HEK293 (cell line): Measurements from ENCODE around the gene SUFU.

Experiments
- GLI4 ChIP-seq: fragments of 450-650 bp; formaldehyde crosslinking; IDR thresholded peaks from 2 replicates; pipeline ENCODE4 v1.5.1; 2016; ENCODE audit warnings: missing biosample characterization, missing genetic modification characterization
- RBAK ChIP-seq: fragments of 450-650 bp; formaldehyde crosslinking; IDR thresholded peaks from 2 replicates; pipeline ENCODE4 v1.5.1; 2016; ENCODE audit warnings: missing biosample characterization, missing genetic modification characterization
- SP2 ChIP-seq: fragments of 450-650 bp; formaldehyde crosslinking; IDR thresholded peaks from 2 replicates; pipeline ENCODE4 v1.5.1; 2016; ENCODE audit warnings: missing biosample characterization, missing genetic modification characterization
- ZBTB17 ChIP-seq: fragments of 450-650 bp; formaldehyde crosslinking; IDR thresholded peaks from 2 replicates; pipeline ENCODE4 v1.5.1; 2016; ENCODE audit warnings: missing biosample characterization, missing genetic modification characterization
- ZBTB8A ChIP-seq: fragments of 450-650 bp; formaldehyde crosslinking; IDR thresholded peaks from 2 replicates; pipeline ENCODE4 v1.5.1; 2016; ENCODE audit warnings: missing biosample characterization, missing genetic modification characterization
- ZFP41 ChIP-seq: fragments of 450-650 bp; formaldehyde crosslinking; IDR thresholded peaks from 2 replicates; pipeline ENCODE4 v1.5.1; 2016; ENCODE audit warnings: missing biosample characterization, missing genetic modification characterization, borderline replicate concordance
- ZNF121 ChIP-seq: fragments of 450-650 bp; formaldehyde crosslinking; IDR thresholded peaks from 2 replicates; pipeline ENCODE4 v1.5.1; 2016; ENCODE audit warnings: missing biosample characterization, missing genetic modification characterization
- ZNF133 ChIP-seq: fragments of 450-650 bp; formaldehyde crosslinking; IDR thresholded peaks from 2 replicates; pipeline ENCODE4 v1.5.1; 2016; ENCODE audit warnings: missing biosample characterization, missing genetic modification characterization
- ZNF155 ChIP-seq: fragments of 450-650 bp; formaldehyde crosslinking; IDR thresholded peaks from 2 replicates; pipeline ENCODE4 v1.5.1; 2016; ENCODE audit warnings: missing biosample characterization, missing genetic modification characterization
- ZNF335 ChIP-seq: fragments of 450-650 bp; formaldehyde crosslinking; conservative IDR thresholded peaks from 2 replicates; pipeline ENCODE4 v1.5.1; 2016; ENCODE audit warnings: missing biosample characterization, missing genetic modification characterization
- ZNF366 ChIP-seq: fragments of 450-650 bp; formaldehyde crosslinking; conservative IDR thresholded peaks from 2 replicates; pipeline ENCODE4 v1.5.1; 2016; ENCODE audit warnings: missing biosample characterization, missing genetic modification characterization
- ZNF394 ChIP-seq: fragments of 450-650 bp; formaldehyde crosslinking; IDR thresholded peaks from 2 replicates; pipeline ENCODE4 v1.5.1; 2016; ENCODE audit warnings: missing biosample characterization, missing genetic modification characterization, mild to moderate bottlenecking, moderate library complexity, borderline replicate concordance
- ZNF548 ChIP-seq: fragments of 450-650 bp; formaldehyde crosslinking; IDR thresholded peaks from 2 replicates; pipeline ENCODE4 v1.5.1; 2016; ENCODE audit warnings: missing biosample characterization, missing genetic modification characterization
- ZNF776 ChIP-seq: fragments of 450-650 bp; formaldehyde crosslinking; IDR thresholded peaks from 2 replicates; pipeline ENCODE4 v1.5.0; 2017; ENCODE audit warnings: missing biosample characterization, missing genetic modification characterization, borderline replicate concordance
- ZNF792 ChIP-seq: fragments of 450-650 bp; formaldehyde crosslinking; IDR thresholded peaks from 2 replicates; pipeline ENCODE4 v1.5.1; 2016; ENCODE audit warnings: missing biosample characterization, missing genetic modification characterization
- ZNF837 ChIP-seq: fragments of 450-650 bp; formaldehyde crosslinking; IDR thresholded peaks from 2 replicates; pipeline ENCODE4 v1.5.1; 2016; ENCODE audit warnings: missing biosample characterization, missing genetic modification characterization
- TF ChIP-seq, protein P1 (sequence below): fragments of 450-650 bp; formaldehyde crosslinking; IDR thresholded peaks from 2 replicates; pipeline ENCODE4; 2016; ENCODE audit warnings: missing biosample characterization, missing genetic modification characterization
- TF ChIP-seq, protein P2 (sequence below): fragments of 450-650 bp; formaldehyde crosslinking; conservative IDR thresholded peaks from 2 replicates; pipeline ENCODE4 v1.5.1; 2016; ENCODE audit warnings: low read depth, missing biosample characterization, missing genetic modification characterization
- TF ChIP-seq, protein P3 (sequence below): fragments of 450-650 bp; formaldehyde crosslinking; IDR thresholded peaks from 2 replicates; pipeline ENCODE4 v1.5.1; 2016; ENCODE audit warnings: missing biosample characterization, missing genetic modification characterization
- TF ChIP-seq, protein P4 (sequence below): fragments of 450-650 bp; formaldehyde crosslinking; IDR thresholded peaks from 2 replicates; pipeline ENCODE4 v1.5.1; 2017; ENCODE audit warnings: missing biosample characterization, mild to moderate bottlenecking, missing genetic modification characterization, moderate library complexity
- TF ChIP-seq, protein P5 (sequence below): fragments of 450-650 bp; formaldehyde crosslinking; IDR thresholded peaks from 2 replicates; pipeline ENCODE4 v1.5.1; 2016; ENCODE audit warnings: missing biosample characterization, missing genetic modification characterization
- TF ChIP-seq, protein P6 (sequence below): fragments of 450-650 bp; formaldehyde crosslinking; IDR thresholded peaks from 2 replicates; pipeline ENCODE4 v1.5.1; 2016; ENCODE audit warnings: missing biosample characterization, missing genetic modification characterization
- TF ChIP-seq, protein P7 (sequence below): fragments of 450-650 bp; IDR thresholded peaks from 2 replicates; pipeline ENCODE4 v1.5.1; 2018; ENCODE audit warnings: missing biosample characterization, mild to moderate bottlenecking, missing genetic modification characterization

SUFU gene

DNA sequence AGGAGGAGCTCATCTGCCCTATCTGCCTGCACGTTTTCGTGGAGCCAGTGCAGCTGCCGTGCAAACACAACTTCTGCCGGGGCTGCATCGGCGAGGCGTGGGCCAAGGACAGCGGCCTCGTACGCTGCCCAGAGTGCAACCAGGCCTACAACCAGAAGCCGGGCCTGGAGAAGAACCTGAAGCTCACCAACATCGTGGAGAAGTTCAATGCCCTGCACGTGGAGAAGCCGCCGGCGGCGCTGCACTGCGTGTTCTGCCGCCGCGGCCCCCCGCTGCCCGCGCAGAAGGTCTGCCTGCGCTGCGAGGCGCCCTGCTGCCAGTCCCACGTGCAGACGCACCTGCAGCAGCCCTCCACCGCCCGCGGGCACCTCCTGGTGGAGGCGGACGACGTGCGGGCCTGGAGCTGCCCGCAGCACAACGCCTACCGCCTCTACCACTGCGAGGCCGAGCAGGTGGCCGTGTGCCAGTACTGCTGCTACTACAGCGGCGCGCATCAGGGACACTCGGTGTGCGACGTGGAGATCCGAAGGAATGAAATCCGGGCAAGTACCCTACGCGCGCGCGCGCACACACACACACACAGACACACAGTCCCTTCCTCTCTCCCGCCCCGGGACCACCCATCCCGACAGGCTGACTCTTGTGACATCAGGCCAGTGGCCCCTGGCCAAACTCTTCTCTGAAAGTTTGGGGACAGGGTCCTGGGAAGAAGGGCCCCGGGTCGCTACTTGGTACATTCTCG is 141.0 kb downstream of the SUFU start (continued):
- TF ChIP-seq, protein P1, sequence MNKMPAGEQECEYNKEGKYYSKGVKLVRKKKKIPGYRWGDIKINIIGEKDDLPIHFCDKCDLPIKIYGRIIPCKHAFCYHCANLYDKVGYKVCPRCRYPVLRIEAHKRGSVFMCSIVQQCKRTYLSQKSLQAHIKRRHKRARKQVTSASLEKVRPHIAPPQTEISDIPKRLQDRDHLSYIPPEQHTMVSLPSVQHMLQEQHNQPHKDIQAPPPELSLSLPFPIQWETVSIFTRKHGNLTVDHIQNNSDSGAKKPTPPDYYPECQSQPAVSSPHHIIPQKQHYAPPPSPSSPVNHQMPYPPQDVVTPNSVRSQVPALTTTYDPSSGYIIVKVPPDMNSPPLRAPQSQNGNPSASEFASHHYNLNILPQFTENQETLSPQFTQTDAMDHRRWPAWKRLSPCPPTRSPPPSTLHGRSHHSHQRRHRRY: no peak; the same call in 1 of the 2 replicates
- TF ChIP-seq, protein P2, sequence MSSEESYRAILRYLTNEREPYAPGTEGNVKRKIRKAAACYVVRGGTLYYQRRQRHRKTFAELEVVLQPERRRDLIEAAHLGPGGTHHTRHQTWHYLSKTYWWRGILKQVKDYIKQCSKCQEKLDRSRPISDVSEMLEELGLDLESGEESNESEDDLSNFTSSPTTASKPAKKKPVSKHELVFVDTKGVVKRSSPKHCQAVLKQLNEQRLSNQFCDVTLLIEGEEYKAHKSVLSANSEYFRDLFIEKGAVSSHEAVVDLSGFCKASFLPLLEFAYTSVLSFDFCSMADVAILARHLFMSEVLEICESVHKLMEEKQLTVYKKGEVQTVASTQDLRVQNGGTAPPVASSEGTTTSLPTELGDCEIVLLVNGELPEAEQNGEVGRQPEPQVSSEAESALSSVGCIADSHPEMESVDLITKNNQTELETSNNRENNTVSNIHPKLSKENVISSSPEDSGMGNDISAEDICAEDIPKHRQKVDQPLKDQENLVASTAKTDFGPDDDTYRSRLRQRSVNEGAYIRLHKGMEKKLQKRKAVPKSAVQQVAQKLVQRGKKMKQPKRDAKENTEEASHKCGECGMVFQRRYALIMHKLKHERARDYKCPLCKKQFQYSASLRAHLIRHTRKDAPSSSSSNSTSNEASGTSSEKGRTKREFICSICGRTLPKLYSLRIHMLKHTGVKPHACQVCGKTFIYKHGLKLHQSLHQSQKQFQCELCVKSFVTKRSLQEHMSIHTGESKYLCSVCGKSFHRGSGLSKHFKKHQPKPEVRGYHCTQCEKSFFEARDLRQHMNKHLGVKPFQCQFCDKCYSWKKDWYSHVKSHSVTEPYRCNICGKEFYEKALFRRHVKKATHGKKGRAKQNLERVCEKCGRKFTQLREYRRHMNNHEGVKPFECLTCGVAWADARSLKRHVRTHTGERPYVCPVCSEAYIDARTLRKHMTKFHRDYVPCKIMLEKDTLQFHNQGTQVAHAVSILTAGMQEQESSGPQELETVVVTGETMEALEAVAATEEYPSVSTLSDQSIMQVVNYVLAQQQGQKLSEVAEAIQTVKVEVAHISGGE (tag by site-specific recombination): 0 out of 2 replicates have a peak, but pooled peaks have one; percentile 19
- TF ChIP-seq, protein P3, sequence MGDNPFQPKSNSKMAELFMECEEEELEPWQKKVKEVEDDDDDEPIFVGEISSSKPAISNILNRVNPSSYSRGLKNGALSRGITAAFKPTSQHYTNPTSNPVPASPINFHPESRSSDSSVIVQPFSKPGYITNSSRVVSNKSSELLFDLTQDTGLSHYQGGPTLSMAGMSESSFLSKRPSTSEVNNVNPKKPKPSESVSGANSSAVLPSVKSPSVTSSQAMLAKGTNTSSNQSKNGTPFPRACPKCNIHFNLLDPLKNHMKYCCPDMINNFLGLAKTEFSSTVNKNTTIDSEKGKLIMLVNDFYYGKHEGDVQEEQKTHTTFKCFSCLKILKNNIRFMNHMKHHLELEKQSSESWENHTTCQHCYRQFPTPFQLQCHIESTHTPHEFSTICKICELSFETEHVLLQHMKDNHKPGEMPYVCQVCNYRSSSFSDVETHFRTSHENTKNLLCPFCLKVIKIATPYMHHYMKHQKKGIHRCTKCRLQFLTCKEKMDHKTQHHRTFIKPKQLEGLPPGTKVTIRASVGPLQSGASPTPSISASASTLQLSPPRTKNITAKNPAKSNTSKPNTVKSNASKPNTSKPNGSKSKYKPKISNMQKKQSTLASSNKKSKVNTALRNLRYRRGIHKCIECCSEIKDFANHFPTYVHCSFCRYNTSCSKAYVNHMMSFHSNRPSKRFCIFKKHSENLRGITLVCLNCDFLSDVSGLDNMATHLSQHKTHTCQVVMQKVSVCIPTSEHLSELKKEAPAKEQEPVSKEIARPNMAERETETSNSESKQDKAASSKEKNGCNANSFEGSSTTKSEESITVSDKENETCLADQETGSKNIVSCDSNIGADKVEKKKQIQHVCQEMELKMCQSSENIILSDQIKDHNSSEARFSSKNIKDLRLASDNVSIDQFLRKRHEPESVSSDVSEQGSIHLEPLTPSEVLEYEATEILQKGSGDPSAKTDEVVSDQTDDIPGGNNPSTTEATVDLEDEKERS (tag by site-specific recombination): no peak
- no peak for TF ChIP-seq ZNF776 (tag by site-specific recombination)
- TF ChIP-seq, protein P4, sequence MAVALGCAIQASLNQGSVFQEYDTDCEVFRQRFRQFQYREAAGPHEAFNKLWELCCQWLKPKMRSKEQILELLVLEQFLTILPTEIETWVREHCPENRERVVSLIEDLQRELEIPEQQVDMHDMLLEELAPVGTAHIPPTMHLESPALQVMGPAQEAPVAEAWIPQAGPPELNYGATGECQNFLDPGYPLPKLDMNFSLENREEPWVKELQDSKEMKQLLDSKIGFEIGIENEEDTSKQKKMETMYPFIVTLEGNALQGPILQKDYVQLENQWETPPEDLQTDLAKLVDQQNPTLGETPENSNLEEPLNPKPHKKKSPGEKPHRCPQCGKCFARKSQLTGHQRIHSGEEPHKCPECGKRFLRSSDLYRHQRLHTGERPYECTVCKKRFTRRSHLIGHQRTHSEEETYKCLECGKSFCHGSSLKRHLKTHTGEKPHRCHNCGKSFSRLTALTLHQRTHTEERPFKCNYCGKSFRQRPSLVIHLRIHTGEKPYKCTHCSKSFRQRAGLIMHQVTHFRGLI (tag by site-specific recombination): peak; percentile 37; the same call in 1 of the 2 replicates
- TF ChIP-seq ZNF366 (tag by site-specific recombination): no peak; the same call in 1 of the 2 replicates
- peak; percentile 98 for TF ChIP-seq ZBTB8A (tag by site-specific recombination)
- TF ChIP-seq, protein P5, sequence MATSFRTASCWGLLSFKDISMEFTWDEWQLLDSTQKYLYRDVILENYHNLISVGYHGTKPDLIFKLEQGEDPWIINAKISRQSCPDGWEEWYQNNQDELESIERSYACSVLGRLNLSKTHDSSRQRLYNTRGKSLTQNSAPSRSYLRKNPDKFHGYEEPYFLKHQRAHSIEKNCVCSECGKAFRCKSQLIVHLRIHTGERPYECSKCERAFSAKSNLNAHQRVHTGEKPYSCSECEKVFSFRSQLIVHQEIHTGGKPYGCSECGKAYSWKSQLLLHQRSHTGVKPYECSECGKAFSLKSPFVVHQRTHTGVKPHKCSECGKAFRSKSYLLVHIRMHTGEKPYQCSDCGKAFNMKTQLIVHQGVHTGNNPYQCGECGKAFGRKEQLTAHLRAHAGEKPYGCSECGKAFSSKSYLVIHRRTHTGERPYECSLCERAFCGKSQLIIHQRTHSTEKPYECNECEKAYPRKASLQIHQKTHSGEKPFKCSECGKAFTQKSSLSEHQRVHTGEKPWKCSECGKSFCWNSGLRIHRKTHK (tag by site-specific recombination): no peak
- TF ChIP-seq, protein P6, sequence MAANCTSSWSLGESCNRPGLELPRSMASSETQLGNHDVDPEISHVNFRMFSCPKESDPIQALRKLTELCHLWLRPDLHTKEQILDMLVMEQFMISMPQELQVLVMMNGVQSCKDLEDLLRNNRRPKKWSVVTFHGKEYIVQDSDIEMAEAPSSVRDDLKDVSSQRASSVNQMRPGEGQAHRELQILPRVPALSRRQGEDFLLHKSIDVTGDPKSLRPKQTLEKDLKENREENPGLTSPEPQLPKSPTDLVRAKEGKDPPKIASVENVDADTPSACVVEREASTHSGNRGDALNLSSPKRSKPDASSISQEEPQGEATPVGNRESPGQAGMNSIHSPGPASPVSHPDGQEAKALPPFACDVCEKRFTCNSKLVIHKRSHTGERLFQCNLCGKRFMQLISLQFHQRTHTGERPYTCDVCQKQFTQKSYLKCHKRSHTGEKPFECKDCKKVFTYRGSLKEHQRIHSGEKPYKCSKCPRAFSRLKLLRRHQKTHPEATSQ (tag by site-specific recombination): peak; percentile 83; the same call in 1 of the 2 replicates
- no peak; the same call in 1 of the 2 replicates for TF ChIP-seq ZNF792 (tag by site-specific recombination)
- TF ChIP-seq ZNF121 (tag by site-specific recombination): 0 out of 2 replicates have a peak, but pooled peaks have one; percentile 27
- TF ChIP-seq GLI4 (tag by site-specific recombination): 0 out of 2 replicates have a peak, but pooled peaks have one; percentile 63
- TF ChIP-seq ZFP41: no peak
- TF ChIP-seq ZNF133: no peak
- TF ChIP-seq ZNF394: peak; percentile 57; the same call in 1 of the 2 replicates
- no peak for TF ChIP-seq ZNF155 (tag by site-specific recombination)
- TF ChIP-seq ZNF335 (tag by site-specific recombination): peak; percentile 89
- TF ChIP-seq ZNF548 (tag by site-specific recombination): no peak
- peak; percentile 98 for TF ChIP-seq ZNF837
- peak; percentile 63 for TF ChIP-seq SP2
- TF ChIP-seq, protein P7, sequence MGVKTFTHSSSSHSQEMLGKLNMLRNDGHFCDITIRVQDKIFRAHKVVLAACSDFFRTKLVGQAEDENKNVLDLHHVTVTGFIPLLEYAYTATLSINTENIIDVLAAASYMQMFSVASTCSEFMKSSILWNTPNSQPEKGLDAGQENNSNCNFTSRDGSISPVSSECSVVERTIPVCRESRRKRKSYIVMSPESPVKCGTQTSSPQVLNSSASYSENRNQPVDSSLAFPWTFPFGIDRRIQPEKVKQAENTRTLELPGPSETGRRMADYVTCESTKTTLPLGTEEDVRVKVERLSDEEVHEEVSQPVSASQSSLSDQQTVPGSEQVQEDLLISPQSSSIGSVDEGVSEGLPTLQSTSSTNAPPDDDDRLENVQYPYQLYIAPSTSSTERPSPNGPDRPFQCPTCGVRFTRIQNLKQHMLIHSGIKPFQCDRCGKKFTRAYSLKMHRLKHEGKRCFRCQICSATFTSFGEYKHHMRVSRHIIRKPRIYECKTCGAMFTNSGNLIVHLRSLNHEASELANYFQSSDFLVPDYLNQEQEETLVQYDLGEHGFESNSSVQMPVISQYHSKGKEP (tag by site-specific recombination): peak; percentile 93
- no peak for TF ChIP-seq RBAK (tag by site-specific recombination)
- peak; percentile 97 for TF ChIP-seq ZBTB17 (tag by site-specific recombination)
